Astrocyte (in vitro differentiated cells and primary cell): ENCODE data around the gene CEACAM21. TPM values are rescaled to one million over a fixed set of nuclear protein-coding genes. Genes with fewer than 3 reads are reported as not detected.

Source experiments
- DNase-seq: peaks from one replicate; pipeline ENCODE4 v3.0.0-alpha.2; 2010; ENCODE audit warnings: low read depth
- FAIRE-seq: peaks from 2 replicates; lab custom pipeline; 2011; peaks lifted over from hg19 to GRCh38; lab: Jason Lieb, UNC
- H2AFZ ChIP-seq: 2 replicates; pipeline ENCODE4 v1.6.0; 2012; ENCODE audit warnings: low read depth, low read length, inconsistent platforms
- H3K27ac ChIP-seq: 2 replicates; pipeline ENCODE4 v1.5.1; 2011; ENCODE audit warnings: low read depth, low read length, inconsistent platforms
- H3K27me3 ChIP-seq: 2 replicates; pipeline ENCODE4 v1.6.0; 2011; ENCODE audit warnings: low read length, inconsistent platforms; ENCODE audit not compliant: insufficient read depth
- H3K36me3 ChIP-seq: 2 replicates; pipeline ENCODE4 v1.5.1; 2011; ENCODE audit warnings: low read length, inconsistent platforms; ENCODE audit not compliant: insufficient read depth
- H3K4me1 ChIP-seq: 2 replicates; pipeline ENCODE4 v1.5.1; 2011; ENCODE audit warnings: low read length, inconsistent platforms; ENCODE audit not compliant: insufficient read depth
- H3K4me2 ChIP-seq: 2 replicates; pipeline ENCODE4 v1.6.0; 2012; ENCODE audit warnings: low read length, inconsistent platforms
- H3K4me3 ChIP-seq: 2 replicates; pipeline ENCODE4 v1.5.1; 2011; ENCODE audit warnings: low read depth, mild to moderate bottlenecking, low read length, inconsistent platforms; ENCODE audit not compliant: insufficient read depth
- H3K79me2 ChIP-seq: 2 replicates; pipeline ENCODE4 v1.6.0; 2012; ENCODE audit warnings: mild to moderate bottlenecking, low read length, inconsistent platforms; ENCODE audit not compliant: insufficient read depth
- H3K9ac ChIP-seq: 2 replicates; pipeline ENCODE4 v1.6.0; 2012; ENCODE audit warnings: mild to moderate bottlenecking, low read length, inconsistent platforms
- H3K9me3 ChIP-seq: 2 replicates; pipeline ENCODE4 v1.5.1; 2012; ENCODE audit warnings: low read depth, mild to moderate bottlenecking, low read length, inconsistent platforms; ENCODE audit not compliant: insufficient read depth
- H4K20me1 ChIP-seq: 2 replicates; pipeline ENCODE4 v1.6.0; 2012; ENCODE audit warnings: low read length, inconsistent platforms; ENCODE audit not compliant: insufficient read depth
- H3K27ac Mint-ChIP-seq: one replicate; pipeline ENCODE4 v1.8.0; 2021; ENCODE audit warnings: mild to moderate bottlenecking, mixed read lengths; ENCODE audit not compliant: unreplicated experiment
- H3K27me3 Mint-ChIP-seq: one replicate; pipeline ENCODE4 v1.8.0; 2021; ENCODE audit warnings: low read depth, mixed read lengths; ENCODE audit not compliant: unreplicated experiment
- H3K36me3 Mint-ChIP-seq: one replicate; pipeline ENCODE4 v1.8.0; 2021; ENCODE audit warnings: low read depth, mixed read lengths; ENCODE audit not compliant: unreplicated experiment
- H3K4me1 Mint-ChIP-seq: one replicate; pipeline ENCODE4 v1.8.0; 2021; ENCODE audit warnings: low read depth, mixed read lengths; ENCODE audit not compliant: unreplicated experiment
- H3K4me3 Mint-ChIP-seq: one replicate; pipeline ENCODE4 v1.8.0; 2021; ENCODE audit warnings: mild to moderate bottlenecking, moderate library complexity, mixed read lengths; ENCODE audit not compliant: unreplicated experiment
- H3K9me3 Mint-ChIP-seq: one replicate; pipeline ENCODE4 v1.8.0; 2021; ENCODE audit warnings: mild to moderate bottlenecking, mixed read lengths; ENCODE audit not compliant: unreplicated experiment
- EZH2 ChIP-seq: IDR thresholded peaks from 2 replicates; pipeline ENCODE4 v1.6.1; 2012; ENCODE audit warnings: mild to moderate bottlenecking, low read length, inconsistent platforms; ENCODE audit not compliant: insufficient read depth
- total RNA-seq: library from RNA; stranded (reverse); gene quantifications from 2 replicates; pipeline ENCODE4 v1.2.1, GENCODE V29; 2021
- TF ChIP-seq, protein P1 (sequence below): IDR thresholded peaks from 2 replicates; pipeline ENCODE4 v1.5.1; 2011; ENCODE audit warnings: low read depth, mild to moderate bottlenecking, inconsistent platforms, low read length, moderate library complexity; ENCODE audit not compliant: insufficient read depth

CEACAM21 gene
- total RNA-seq, 1 donor from 2014 or later, result 2.4 TPM

DNA sequence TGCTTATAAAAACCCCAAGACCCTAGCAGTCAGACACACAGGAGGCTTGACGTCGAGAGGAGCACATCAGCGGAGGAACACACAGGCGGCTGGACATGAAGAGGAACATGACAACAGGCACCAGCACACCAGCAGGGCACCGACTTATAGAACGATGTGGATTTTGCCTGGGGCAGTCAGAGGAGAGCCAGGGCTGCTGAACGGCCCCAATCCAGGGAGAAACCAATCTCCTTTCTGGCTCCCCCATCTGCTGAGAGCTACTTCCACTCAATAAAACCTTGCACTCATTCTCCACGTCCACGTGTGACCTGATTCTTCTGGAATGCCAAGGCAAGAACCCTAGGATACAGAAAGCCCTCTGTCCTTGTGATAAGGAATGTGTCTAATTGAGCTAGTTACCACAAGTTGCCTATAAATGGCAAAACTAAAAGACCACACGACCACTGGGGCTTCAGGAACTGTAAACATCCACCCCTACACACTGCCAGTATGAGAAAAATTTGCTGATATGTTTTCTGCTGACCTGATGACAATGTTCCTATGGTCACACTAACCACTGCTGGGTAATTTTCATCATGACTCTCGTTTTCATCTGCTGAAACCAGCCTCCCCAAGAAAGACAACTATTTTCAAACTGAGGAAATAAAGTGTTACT is 35.8 kb upstream of the CEACAM21 start:
- H3K9me3 ChIP-seq, result no peaks in the 10 kb centered on the region
- Mint-ChIP-seq H3K4me3 (peak overlapping the region; percentile 7), H3K4me1 (peaks cover 15% of the 10 kb centered on the region), H3K27me3 (peaks cover 3% of the 10 kb centered on the region), H3K36me3 (no peaks in the 10 kb centered on the region), H3K27ac (peak overlapping the region; percentile 92), H3K9me3 (no peaks in the 10 kb centered on the region)
- H3K4me2 ChIP-seq, result no peak overlapping the region
- FAIRE-seq (no peak), DNase-seq (peak; percentile 7)
- no peaks in the 10 kb centered on the region for H3K27me3 ChIP-seq
- no peaks in the 10 kb centered on the region for H3K4me1 ChIP-seq
- H3K27ac ChIP-seq, result no peak overlapping the region
- H4K20me1 ChIP-seq, result no peaks in the 10 kb centered on the region
- H3K79me2 ChIP-seq, result no peaks in the 10 kb centered on the region
- no peaks in the 10 kb centered on the region for H3K36me3 ChIP-seq
- no peak overlapping the region for H3K4me3 ChIP-seq
- H3K9ac ChIP-seq, result no peak overlapping the region
- no peak overlapping the region for H2AFZ ChIP-seq
- no peak for TF ChIP-seq EZH2
- TF ChIP-seq, protein P1, sequence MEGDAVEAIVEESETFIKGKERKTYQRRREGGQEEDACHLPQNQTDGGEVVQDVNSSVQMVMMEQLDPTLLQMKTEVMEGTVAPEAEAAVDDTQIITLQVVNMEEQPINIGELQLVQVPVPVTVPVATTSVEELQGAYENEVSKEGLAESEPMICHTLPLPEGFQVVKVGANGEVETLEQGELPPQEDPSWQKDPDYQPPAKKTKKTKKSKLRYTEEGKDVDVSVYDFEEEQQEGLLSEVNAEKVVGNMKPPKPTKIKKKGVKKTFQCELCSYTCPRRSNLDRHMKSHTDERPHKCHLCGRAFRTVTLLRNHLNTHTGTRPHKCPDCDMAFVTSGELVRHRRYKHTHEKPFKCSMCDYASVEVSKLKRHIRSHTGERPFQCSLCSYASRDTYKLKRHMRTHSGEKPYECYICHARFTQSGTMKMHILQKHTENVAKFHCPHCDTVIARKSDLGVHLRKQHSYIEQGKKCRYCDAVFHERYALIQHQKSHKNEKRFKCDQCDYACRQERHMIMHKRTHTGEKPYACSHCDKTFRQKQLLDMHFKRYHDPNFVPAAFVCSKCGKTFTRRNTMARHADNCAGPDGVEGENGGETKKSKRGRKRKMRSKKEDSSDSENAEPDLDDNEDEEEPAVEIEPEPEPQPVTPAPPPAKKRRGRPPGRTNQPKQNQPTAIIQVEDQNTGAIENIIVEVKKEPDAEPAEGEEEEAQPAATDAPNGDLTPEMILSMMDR, result no peak

DNA sequence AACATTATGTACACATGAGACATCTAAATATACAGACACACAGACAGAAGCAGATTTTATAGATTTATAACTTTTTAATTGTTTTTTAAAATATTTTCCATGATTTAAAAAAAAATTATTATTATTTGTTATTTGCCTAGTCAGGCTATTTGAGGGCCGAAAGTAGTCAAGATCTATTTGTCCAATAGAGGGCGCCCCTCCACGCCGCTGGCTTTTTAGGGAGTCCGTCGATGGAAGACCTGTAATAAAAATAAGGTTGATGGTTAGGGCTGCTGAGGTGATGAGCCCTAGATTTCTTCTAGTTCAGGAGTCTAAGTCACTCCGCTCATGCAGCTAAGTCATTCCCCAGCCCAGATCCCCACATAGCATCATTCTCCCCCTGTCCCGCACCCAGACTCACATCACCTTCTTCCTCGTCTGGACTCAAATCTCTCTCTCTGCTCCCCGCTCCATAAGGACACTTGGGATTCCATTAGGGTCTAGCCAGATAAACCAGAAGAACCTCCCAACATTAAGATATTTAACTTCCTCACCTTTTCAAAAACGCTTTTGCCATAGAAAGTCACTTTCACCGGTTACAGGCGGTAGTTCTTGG is 33.9 kb upstream of the CEACAM21 start:
- FAIRE-seq, result no peak

More for the DNA sequence above, 33.9 kb upstream of the CEACAM21 start:
- H3K36me3 Mint-ChIP-seq, result no peaks in the 10 kb centered on the region
- no peaks in the 10 kb centered on the region for H3K4me1 ChIP-seq
- H2AFZ ChIP-seq, result no peak overlapping the region
- no peak for TF ChIP-seq EZH2
- TF ChIP-seq, protein P1, result peak; percentile 23
- no peak overlapping the region for H3K4me3 ChIP-seq
- no peak overlapping the region for H3K4me2 ChIP-seq
- H3K4me1 Mint-ChIP-seq, result peaks cover 16% of the 10 kb centered on the region
- H3K9me3 ChIP-seq, result no peaks in the 10 kb centered on the region
- peaks cover 10% of the 10 kb centered on the region for H3K27me3 Mint-ChIP-seq
- no peak overlapping the region for H3K9ac ChIP-seq
- H4K20me1 ChIP-seq, result no peaks in the 10 kb centered on the region
- DNase-seq, result no peak
- no peaks in the 10 kb centered on the region for H3K79me2 ChIP-seq
- no peak overlapping the region for H3K4me3 Mint-ChIP-seq
- no peaks in the 10 kb centered on the region for H3K36me3 ChIP-seq
- no peaks in the 10 kb centered on the region for H3K27me3 ChIP-seq
- peak overlapping the region; percentile 70 for H3K27ac Mint-ChIP-seq
- H3K9me3 Mint-ChIP-seq, result no peaks in the 10 kb centered on the region
- H3K27ac ChIP-seq, result no peak overlapping the region
